Stimulated activated CD8-positive, alpha-beta memory T cell treated with anti-CD3 and anti-CD28 coated beads, Interleukin-15, amount 100 ng/mL, for 4 hours (primary cell): ENCODE measurements around the gene CARTPT.

Experiments
- DNase-seq, 2 donors: peaks; one replicate each; pipeline ENCODE4 v3.0.0-alpha.2; 2020; ENCODE audit warnings: low read depth in 2 of 2

Gene CARTPT

GRCh38 chr5:71737931-71738539 is 19.0 kb downstream of the CARTPT start:
- DNase-seq: no peak

GRCh38 chr5:71738662-71739361 is 19.7 kb downstream of the CARTPT start:
- DNase-seq: no peak

- DNase-seq: no peak
Measured at GRCh38 chr5:71740015-71740753, 21.1 kb downstream of the CARTPT start.

DNA sequence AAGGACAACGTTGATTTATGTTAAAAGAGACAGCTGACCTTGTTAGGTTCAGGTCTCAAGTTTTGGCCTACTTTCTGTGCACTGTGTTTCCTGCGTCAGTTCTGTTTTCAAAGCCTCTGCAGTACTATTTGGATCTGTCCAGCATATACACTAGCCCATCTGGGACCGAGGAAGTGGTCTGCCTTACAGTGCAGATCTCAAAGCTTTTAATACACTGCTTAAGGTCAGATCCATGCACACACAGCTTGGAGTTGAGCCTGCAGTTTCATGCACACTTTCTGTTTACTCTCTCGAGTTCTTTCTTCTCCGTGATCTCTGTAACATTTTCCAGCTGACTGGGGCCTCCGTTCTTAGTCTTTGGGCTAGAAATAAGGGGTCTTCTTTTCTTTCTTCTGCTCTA is 24.1 kb downstream of the CARTPT start:
- DNase-seq: no peak

GRCh38 chr5:71744009-71744790 is 25.1 kb downstream of the CARTPT start:
- no peak for DNase-seq

- DNase-seq: no peak
Measured at GRCh38 chr5:71747182-71747581, 28.1 kb downstream of the CARTPT start.

GRCh38 chr5:71748360-71748759 is 29.3 kb downstream of the CARTPT start:
- DNase-seq: no peak

DNA sequence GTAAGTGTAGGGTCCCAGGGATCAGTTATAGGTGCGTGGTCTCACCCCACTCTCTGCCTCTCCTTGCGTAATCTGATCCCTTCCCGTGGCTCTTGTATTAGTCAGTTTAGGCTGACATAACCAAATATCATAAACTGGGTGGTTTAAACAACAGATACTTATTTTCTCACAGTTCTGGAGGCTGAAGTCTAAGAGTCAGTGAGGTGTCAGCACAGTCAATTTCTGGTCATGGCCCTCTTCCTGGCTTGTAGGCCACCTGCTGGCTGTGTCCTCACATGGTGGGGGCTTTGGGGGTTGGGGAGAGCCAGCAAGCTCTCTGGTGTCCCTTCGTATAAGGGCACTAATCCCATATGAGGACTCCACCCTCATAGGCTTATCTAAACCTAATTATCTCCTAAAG is 32.3 kb downstream of the CARTPT start:
- DNase-seq: no peak

GRCh38 chr5:71752441-71753190 is 33.5 kb downstream of the CARTPT start:
- no peak for DNase-seq

- DNase-seq: no peak
Measured at GRCh38 chr5:71757590-71758543, 38.8 kb downstream of the CARTPT start.

GRCh38 chr5:71762826-71763225 is 43.8 kb downstream of the CARTPT start:
- DNase-seq: no peak

DNA sequence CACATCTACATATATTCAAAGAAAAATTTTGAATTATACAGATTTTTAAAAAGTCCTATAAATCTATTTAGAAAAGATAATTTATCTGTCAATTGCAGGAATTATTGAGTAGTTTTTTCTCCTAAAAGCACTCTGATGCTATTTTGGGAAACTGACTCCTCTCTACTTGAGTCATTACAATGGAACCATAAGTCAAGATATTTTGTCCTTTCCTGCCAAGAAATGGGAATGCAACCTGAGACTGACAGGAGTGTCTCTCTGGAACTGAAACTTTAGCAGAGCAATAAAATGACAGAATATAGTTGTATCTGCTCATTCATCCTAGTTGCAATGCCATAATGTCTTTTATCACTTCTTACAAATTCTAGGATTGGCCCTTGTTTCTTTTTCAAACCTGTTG is 48.6 kb downstream of the CARTPT start:
- DNase-seq: no peak

- DNase-seq: no peak
Measured at GRCh38 chr5:71769287-71769686, 50.2 kb downstream of the CARTPT start.

DNA sequence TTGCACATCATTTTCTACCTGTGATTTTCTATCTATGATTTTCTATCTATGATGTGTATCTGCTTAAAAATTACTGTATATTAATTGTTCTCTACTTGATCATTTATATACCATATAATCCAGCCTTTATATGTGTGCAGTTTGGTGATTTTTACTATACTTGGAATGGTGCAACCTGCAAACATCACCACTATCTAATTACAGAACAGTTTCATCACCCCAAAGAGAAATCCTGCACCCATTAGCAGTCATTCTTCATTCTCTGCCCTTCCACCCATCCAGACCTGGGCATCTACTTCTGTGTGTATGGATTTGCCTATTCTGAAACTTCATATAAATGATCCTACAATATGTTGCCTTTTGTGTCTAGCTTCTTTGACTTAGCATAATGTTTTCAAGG is 51.3 kb downstream of the CARTPT start:
- no peak for DNase-seq
